ENCODE measurements around the gene MGP. TPM values are rescaled to one million over a fixed set of nuclear protein-coding genes. Genes with fewer than 3 reads are reported as not detected.
A peak's percentile ranks its signal among the peaks of the same experiment; 100 is the strongest.

Gene MGP
- 22.4 TPM for polyA plus RNA-seq (2013, experiment 1 of 2; ENCODE audit: insufficient read length)
- 22.2 TPM for polyA plus RNA-seq (2013, experiment 2 of 2; ENCODE audit: insufficient read length)

DNA sequence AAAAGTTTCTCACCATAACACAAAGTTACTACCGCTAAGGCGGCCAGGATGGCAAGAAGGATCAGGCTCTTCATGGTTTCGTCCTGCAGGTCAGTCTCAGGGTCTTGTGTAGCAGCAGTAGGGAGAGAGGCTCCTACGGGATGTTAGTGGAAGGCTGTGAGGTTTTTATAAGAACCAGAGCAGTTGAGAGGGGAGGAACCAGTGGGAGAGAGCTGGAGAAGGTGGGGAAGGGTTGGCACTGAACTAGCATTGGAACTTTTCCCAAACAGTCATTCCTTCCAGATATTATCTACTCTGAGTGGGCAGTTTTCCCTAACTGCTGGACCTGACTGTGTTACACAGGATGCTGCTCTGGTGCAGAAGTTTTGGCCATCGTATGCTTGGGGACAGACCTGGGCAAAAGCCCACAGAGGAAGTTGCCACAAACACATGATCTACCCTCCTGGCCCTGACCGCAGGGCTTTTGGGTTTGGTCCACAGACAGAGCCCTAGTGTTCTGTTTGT is at the start of gene MGP:
Gene MGP (minus strand): TSS at position 137 of the 504 bp plus-strand sequence. CDS start 63 bp downstream, at position 74.
- peak; percentile 50 for DNase-seq

DNA sequence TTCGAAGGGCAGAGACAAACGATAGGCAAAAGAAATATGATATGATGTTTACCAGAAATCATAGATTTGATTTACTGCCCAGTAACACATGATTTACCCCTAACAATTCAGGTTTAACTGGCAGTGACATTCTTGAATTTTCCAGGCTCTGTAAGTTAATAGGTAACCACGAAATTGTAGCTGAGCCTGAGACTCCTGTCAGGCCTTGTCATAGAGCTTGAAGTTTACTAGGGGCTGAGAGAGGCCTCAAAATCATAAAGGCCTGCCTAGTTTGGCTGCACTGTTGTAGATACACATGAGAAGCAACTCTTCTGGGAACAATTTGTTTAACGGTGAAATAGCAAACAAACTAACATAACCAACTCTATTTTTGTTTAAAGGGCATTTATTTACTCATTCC is 49.4 kb upstream of the MGP start:
- DNase-seq: no peak

DNA sequence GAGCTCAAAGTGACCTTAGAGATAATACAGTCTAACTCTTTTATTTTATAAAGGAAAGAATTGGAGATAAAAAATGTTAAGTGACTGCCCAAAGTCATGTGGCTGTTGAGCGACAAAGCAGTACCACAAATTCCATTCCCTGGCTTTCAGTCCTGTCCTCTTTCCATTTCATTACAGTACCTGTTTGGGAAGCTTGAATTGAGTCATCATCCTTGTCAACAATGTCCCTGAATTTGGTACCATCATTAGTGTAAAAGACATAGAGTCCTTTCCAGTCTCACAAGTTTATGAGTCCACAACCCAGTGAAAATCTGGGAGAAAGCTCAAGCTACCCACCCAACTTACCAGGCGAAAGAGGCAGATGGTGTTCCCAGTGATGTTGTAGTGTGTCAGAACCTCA is 48.9 kb upstream of the MGP start:
- DNase-seq: no peak

DNA sequence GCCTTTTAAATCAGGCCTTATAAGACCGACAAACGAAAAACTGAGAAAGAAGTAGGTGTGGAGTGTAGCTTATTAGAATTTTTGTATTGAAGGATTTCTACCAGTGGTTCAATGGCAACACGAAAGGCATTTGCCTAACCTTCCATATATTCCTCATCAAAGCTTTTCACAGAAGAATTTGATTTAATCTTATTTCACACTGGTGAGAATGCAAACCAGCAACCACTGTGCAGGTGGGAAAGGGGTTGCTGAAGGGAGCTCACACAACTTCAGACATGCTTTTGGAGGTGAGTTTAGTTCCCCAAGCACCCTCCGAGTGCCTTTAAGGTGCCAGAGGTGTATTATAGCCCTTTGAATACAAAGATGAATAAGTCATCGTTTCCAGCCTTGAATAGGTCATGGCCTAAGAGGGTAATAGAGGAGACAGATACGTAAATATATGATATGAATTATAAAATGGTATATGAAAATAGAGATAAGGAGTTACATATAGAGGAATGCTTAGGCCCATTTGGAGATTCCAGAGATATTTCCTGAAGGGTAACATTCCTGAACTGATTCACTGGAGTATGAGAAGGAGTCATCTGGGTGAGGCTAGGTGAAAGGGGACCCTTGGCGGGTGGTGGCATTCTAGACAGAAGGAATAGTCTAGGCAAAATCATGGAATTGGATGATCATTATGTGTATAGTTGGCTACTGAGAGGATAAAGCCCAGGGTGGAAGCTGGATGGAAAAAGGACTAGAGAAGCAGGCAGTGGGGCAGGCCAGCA is 46.3 kb upstream of the MGP start:
- no peak for DNase-seq

DNA sequence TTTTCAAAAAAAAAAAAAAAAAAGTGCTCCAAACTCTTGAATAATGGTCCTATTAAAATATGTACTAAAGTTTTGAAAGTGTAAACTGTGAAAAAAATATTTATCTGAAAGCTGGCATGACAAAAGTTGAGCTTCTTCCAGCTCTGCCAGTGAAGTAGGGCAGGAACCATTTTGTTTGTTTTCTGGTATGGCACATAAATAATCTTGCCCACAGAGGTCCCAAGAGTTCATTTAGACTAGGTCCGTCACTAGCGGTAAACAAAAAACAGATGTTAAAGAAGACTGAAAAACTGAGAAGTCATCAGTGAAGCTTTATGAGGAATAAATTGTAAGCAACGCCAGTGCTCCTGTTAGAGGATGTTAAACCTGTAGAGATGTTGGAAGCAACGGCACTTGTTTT is 45.7 kb upstream of the MGP start:
- DNase-seq: no peak

DNA sequence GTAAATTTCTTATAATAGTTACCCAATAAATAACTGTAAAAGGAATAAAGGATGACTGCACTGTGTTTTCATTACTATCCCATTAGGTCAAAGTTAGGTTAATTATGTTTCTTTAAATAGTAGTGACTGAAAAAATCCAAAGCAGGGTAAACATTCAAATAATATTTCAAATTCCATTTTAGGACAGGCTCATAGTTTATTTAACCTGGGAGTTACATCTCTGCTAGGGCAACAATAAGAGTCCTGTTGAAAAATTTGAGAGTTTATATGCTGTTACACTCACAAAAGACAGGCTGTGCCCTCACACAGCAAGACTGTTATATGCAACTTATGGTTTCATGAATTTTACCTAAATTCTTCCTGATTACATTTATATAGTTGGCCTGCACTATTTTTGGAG is 44.6 kb upstream of the MGP start:
- no peak for DNase-seq

DNA sequence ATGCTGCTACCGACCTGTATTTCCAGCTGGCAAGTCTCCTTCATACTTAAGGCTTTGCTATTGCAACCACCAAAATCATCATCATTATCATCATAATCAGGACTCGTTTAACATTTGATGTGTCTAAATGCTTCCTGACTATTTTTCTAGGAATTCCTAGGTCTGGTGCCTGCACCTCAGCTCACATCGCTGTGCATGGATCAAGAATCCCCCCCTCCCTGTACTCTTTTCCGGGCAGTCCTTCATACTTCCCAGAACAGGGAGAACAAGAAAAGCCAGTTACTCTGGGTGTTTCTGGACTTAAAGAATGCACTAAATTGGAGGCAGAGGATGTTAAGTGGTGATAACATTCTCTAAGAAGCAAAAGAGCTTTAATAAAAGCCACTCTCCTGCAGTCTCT is 43.3 kb upstream of the MGP start:
- no peak for DNase-seq

DNA sequence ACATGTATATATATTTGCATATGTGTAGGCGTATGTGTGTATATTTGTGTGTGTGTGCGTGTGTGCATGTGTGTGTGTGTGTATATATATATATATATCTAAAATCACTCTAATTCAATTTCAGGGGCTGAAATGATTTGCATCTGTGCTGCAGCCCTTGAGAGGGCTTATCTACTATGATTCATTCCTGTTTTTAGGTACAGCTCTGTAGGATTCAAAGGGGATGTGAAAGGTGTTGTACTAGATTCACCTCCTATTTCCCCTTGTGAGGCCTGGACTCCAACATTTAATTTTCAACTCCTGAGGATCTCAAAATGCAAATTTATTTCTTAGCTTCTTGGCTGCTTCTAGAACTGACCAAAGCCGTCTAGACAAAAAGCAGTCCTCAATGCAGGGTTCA is 41.6 kb upstream of the MGP start:
- no peak for DNase-seq

DNA sequence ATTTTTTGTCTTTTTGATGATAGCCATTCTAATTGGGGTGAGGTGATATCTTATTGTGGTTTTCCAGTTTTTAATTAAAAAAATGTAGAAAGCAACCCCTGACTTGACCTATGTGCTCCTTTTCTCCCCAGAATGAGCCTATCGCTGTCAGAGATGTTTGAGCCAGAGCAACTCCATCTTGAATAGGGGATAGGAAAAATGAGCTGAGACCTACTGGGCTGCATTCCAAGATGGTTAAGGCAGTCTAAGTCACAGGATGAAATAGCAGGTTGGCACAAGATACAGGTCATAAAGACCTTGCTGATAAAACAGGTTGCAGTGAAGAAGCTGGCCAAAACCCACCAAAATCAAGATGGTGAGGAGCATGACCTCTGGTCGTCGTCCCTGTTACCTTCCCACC is 38.9 kb upstream of the MGP start:
- no peak for DNase-seq

DNA sequence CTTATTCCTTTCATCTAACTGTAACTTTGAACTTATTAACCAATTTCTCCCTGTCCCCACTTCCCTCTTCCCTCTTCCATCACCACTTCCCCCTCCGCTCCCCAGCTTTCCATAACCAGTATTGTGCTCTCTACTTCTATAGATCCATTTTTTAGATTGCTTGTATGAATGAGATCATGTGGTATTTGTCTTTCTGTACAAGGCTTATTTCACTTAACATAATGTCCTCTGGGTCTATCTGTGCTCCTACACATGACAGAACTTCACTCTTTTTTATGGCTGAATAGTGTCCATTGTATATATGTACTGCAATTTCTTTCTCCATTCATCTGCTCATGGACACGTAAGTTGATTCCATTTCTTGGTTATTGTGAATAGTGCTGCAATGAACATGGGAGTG is 38.3 kb upstream of the MGP start:
- DNase-seq: no peak

DNA sequence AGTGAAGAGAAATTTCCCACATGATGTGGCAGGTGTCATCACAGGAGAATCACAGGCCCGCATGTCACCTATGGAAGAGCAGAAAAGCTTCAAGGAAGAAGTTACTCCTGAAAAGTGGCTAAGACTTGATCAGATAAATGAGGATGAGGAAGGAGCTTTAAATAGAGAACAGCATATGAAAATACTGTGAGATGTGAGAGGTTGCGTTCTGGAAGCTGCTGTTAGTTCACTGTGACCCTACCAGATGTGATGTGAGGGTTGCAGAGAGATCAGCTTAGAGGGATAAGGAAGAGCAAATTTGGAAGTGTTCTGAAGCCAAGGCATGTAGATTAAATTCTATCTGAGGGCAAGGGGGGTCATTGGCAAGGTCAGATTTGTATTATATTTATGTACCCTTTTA is 35.6 kb upstream of the MGP start:
- no peak for DNase-seq

DNA sequence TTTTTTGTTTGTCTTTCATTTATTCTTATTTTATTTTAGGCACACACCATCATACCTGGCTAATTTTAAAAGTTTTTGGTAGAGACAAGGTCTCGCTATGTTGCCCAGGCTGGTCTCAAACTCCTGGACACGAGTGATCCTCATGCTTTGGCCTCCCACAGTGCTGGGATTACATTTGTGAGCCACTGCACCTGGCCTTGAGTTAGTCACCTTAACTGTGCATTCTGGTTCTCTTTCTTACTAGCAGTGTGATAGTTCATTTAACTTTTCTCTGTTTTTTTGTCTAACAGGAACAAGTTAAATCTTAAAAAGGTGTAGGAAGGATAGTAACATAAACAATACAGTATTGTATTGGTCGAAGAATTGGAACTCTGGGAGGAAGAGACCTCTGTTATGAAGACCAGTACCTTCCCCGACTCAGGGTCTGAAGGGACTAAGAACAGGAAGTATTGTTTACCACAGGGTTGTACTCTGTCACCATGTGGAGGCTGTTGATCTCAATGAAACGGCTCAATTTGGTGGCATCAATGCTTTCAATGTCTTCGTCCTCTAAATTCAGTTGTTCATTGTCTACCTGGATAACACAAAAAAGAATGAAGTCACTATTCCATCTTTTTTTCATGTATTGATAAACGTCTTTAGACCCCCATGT is 34.9 kb upstream of the MGP start:
- no peak for DNase-seq

DNA sequence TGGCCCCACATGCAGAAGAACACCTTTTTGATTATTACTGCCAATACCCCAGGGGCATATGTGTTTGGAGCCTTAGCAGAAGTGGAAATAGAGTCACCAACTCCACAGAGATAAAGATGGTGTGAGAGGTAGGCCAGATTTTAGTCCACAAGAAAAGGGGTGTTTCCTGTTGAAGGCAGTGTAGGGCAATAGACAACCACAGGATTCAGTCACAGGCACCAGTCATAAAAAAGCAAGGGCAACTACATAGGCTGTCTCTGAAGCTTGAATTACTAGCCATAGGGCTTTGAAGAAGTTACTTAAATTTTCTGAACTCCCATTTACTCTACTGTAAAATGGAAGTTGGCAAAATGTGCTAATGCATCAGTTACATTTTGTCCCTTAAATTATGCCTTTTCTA is 33.8 kb upstream of the MGP start:
- DNase-seq: no peak

DNA sequence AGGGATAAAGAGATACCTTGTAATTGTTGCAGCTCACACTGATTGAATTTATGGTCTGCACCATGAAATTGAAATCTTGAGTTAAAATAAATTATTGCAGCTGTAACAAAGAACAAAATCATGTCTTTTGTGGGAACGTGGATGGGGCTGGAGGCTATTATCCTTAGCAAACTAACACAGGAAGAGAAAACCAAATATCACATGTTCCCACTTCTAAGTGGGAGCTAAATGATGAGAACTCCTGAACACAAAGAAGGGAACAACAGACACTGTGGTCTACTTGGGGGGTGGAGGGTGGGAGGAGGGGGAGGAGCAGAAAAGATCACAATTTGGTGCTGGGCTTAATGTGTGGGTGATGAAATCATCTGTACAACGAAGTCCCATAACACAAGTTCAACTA is 30.1 kb upstream of the MGP start:
- no peak for DNase-seq

DNA sequence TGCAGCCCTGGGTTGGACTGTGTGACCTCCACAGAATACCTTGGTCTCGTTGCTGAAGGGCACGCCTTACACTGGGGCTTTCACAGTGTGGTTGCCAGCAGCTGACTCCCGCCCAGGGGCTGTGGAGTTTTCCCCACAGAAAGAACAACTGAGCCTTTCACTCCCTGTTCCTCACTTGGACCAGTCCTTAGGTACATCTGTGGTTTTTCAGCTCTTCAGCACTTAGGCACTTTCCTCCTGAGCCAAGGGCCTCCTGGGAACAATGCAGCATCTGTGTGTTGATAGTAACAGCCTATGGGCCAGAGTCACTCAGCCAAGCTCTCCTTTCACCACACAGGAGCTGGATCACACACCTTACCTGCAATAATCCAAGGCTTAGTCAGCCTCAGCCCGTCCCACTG is 27.7 kb upstream of the MGP start:
- no peak for DNase-seq

DNA sequence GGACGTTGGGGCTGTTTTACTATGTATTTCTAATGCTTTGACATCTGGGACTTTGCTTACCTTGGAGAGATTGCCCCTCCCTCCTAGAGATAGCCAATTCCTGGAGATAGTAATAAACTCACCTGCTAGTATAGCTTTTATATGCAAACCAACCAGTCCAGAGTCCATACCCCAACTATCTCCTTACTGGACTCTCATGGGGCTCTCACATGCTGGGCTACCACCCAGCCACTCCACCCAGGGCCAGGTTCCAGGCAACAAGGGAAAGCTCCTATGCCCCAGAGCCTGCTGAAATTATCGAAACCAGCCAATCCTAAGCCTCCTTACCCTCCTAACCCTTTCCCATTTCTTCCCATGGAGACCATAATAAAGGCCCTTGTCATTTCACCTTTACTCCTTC is 25.5 kb upstream of the MGP start:
- no peak for DNase-seq

DNA sequence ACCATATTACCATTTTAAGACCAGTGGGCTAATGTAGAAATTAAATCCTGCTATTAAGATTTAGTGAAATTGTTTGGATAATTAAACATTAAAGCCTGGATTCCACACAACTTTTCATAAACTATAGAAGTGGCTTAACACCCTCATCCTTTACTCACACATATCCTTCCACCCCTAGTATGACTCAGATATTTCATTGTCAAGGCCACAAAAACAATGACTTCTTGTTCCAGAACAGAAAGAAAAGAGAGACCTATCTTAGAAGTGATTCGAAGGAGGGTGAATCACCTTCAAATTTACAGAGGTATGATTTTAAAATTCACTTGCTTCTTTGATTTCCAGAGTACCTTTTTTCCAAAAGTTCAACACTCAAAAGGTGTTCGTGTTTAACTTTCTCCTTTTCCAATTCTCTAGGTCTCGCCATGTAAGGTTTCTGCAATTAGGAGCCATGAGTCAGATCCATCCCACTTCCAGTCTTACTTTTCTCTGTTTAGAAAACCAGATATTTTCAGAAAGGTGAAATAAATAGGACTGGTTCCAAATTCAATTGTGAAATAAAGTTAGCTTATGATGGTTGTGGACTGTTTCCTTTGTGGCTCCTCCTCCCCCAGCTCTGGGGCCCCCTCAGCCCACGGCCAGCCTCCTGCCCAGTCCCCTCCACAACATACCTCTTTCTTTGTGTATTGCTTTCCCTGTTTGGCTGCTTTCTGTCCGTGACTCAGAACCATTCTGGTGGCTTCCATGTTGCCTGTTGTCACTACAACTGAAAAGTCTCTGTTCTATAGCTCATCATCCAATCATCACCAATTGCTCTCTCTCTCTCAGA is 24.6 kb upstream of the MGP start:
- no peak for DNase-seq

DNA sequence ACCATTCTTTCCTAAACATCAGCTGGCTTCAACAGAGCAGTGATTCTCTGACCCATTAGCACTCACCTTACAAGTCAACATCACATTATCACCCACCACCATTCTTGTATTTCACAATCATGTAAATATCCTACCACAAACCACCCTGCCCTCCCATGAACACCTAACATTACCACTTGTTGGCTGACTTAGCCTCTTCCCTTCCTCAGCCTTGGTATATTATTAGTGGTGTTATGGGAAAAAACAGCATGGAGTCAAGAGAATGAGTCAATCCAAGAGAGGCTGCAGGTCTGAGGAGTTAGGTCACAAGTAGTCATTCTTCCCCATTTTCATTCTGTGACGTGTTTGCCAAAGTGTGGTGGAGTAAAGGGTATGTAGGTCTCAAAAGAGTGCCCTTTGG is 22.3 kb upstream of the MGP start:
- DNase-seq: no peak

DNA sequence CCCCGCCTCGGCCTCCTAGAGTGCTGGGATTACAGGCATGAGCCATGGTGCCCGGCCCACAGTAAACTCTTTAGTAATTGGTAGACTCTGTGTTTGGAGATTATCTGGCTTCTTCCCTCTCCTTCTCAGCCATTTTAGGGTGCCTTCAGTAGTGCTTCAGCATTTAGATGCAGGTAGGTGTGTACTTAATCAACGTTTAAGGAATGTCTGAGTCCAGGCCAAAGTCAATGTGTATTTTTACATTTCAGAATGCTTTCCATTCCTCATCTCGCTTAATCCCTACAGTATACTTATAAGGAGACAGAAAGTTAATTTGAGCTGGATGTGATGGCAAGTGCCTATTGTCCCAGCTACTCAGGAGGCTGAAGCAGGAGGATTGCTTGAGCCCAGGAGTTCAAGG is 20.5 kb upstream of the MGP start:
- no peak for DNase-seq

DNA sequence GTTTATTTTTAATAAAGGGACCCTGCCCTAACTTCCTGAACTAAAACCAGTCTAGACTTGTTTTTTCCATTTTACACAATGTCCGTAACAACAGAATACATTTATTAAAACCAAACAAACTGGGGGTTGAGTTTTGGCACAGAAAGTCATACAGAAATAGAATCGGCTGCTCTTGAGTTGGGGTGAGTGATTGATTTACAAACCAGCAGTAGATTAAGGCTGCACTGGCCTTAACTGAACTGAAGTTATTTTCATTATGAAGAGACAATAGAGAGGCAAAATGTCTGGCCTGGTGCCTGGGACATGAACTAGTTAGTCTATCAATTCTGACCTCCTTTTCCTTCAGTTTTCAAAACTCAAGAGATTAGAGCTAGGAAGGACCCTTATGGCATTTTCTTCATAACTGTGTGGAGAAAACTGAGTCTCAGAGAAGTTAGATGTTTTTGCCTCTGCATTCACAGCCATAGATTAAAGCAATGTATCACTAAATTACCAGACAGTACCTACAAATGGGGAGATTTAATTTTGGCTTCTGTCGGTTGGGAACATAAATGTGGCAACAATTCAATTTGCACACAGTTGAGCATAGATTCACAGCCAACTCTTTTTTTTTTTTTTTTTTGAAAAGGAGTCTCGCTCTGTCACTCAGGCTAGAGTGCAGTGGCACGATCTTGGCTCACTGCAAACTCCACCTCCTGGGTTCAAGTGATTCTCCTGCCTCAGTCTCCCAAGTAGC is 19.8 kb upstream of the MGP start:
- DNase-seq: no peak

DNA sequence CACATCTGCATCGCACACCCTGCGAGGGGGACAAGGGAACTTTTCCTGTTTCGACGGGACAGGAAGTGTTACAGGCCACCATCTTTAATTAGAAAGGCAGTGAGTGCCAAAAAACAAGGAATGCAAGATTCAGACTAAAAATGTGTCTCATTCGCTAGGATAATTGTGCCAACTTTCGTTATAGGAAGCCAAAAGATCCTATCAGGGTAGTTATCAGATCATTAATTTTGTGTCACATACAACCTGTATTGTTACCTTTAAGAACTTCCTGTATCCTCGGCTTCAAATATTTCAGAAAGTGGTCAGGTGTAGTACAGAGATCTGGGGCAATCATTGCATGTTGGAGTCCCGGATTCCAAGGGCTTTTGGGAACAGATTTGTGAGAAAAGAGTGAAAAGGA is 19.2 kb upstream of the MGP start:
- DNase-seq: no peak

DNA sequence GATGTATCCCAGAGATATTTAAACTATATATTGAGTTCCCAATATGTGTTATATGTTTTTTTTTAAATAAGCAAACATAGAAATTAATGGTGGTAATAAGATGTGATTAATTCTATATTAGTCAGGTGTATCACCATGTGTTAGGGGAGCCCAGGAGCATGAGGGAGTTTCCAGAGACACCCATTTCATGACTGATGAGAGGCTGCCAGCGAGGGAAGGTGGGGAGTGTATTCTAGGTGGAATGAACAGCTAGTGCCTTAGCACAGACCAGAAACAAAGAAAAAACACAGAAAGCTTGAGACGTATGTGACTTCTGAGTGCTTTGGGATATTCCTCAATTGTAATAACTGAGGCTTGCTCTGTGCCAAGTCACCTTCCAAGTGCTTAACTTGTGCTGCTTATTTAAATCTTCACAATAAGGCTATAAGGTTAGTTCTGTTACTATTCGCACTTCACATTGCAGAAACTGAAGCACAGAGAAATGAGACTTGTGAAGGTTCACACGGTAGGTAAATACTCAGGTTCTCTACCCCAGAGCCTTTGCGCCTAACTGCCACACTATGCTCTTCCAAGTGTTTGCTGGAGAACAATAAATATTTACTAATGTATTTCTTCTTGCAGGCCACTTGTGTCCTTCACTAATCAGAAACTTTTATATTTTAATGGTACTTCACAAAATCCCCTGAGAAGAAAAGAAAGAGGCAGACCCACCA is 17.9 kb upstream of the MGP start:
- no peak for DNase-seq

Measured in fibroblast of skin of abdomen (primary cell).